NCI-H1930 (cell line): Measurements from ENCODE around the gene FAM90A26.
"Not testable (repeated sequence)": the region's sequence is repeated elsewhere in the genome, so short reads cannot be mapped to it uniquely, and the experiment has no call there.

Experiments used
- DNase-seq, 2 experiments: peaks; one replicate each; lab custom pipeline; 2025; lab: John Stamatoyannopoulos, UW

The FAM90A26 gene

GRCh38 chr4:9158392-9158791 lies 11.8 kb upstream of the FAM90A26 start:
- DNase-seq: not testable (repeated sequence)

- not testable (repeated sequence) for DNase-seq
These were observed 10.2 kb upstream of the FAM90A26 start for GRCh38 chr4:9160046-9160445.

- DNase-seq: not testable (repeated sequence)
These were observed 4.2 kb upstream of the FAM90A26 start for GRCh38 chr4:9165990-9166389.

- DNase-seq: not testable (repeated sequence)
These were observed 40.1 kb downstream of the FAM90A26 start, which contains the start of gene USP17L10 for GRCh38 chr4:9210357-9210756. USP17L10 (plus strand) TSS chr4:9210657; CDS start chr4:9210657, 0 bp downstream.

GRCh38 chr4:9214701-9215100 lies 44.5 kb downstream of the FAM90A26 start:
- not testable (repeated sequence) for DNase-seq

GRCh38 chr4:9215105-9215504 lies 44.9 kb downstream of the FAM90A26 start, which contains the start of gene USP17L11:
USP17L11 (plus strand) TSS chr4:9215405; CDS start chr4:9215405, 0 bp downstream.
- not testable (repeated sequence) for DNase-seq

GRCh38 chr4:9219852-9220251 lies 49.6 kb downstream of the FAM90A26 start, which contains the start of gene USP17L12:
USP17L12 (plus strand) TSS chr4:9220152; CDS start chr4:9220152, 0 bp downstream.
- not testable (repeated sequence) for DNase-seq

GRCh38 chr4:9224596-9224995 lies 54.4 kb downstream of the FAM90A26 start, which contains the start of gene USP17L13:
USP17L13 (plus strand) TSS chr4:9224896; CDS start chr4:9224896, 0 bp downstream.
- DNase-seq: not testable (repeated sequence)
